HCT116 (cell line): ENCODE data around the gene BMP2K.

ENCODE experiments used
- ELF1 ChIP-seq: IDR thresholded peaks from 2 replicates; pipeline ENCODE4 v1.6.1; 2012; ENCODE audit warnings: low read depth, borderline replicate concordance
- EZH2 ChIP-seq: fragments of 200-600 bp; sonication (generic); IDR thresholded peaks from 2 replicates; pipeline ENCODE4 v1.6.1; 2017; ENCODE audit warnings: antibody characterized with exemption, mixed run types
- POLR2A ChIP-seq: IDR thresholded peaks from 2 replicates; pipeline ENCODE4 v1.7.0; 2011; ENCODE audit warnings: borderline replicate concordance; ENCODE audit not compliant: insufficient read depth, insufficient read length; ENCODE audit errors: extremely low read depth
- RAD21 ChIP-seq: IDR thresholded peaks from 2 replicates; pipeline ENCODE4 v1.6.1; 2012; ENCODE audit warnings: low read depth, mild to moderate bottlenecking
- YY1 ChIP-seq: IDR thresholded peaks from 2 replicates; pipeline ENCODE4 v1.6.1; 2011; ENCODE audit warnings: low read length, low read depth, moderate library complexity, mild to moderate bottlenecking; ENCODE audit not compliant: insufficient replicate concordance; ENCODE audit errors: extremely low read depth
- TF ChIP-seq, protein P1 (sequence below), 3 experiments: fragments of 200-600 bp in 1 of 3; sonication (generic) in 1 of 3; IDR thresholded peaks in 2 of 3; conservative IDR thresholded peaks in 1 of 3; 2 replicates each; pipeline ENCODE4 v1.5.1; 2012 to 2017; ENCODE audit warnings: low read depth in 2 of 3, low read length in 2 of 3, antibody characterized with exemption in 1 of 3, borderline replicate concordance in 1 of 3, control low read depth in 1 of 3, mild to moderate bottlenecking in 1 of 3, mixed read lengths in 1 of 3, mixed run types in 1 of 3, moderate library complexity in 1 of 3; ENCODE audit not compliant: insufficient read depth in 1 of 3
- TF ChIP-seq, protein P2 (sequence below): IDR thresholded peaks from 2 replicates; pipeline ENCODE4 v1.6.1; 2012

DNA sequence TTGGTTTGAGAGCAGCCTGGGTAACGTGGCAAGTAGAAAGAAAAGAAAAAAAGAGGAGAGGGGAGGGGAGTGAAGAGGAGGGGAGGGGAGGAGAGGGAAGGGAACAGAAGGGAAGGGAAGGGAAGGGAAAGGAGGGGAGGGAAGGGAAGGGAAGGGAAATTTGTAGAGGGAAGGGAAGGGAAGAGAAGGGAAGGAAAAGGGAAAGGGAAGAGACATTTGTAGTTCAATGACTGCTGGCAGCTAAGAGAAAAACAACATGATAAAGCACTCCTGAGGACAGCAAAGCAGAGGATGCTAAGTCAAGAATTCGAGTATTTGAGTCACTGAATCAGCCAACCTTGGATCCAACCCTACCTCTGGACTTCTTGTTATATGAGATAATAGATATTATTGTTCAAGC lies 38.2 kb upstream of the BMP2K start:
- TF ChIP-seq POLR2A (no peak), YY1 (no peak), EZH2 (no peak), ELF1 (no peak), RAD21 (no peak)
- TF ChIP-seq, protein P1, sequence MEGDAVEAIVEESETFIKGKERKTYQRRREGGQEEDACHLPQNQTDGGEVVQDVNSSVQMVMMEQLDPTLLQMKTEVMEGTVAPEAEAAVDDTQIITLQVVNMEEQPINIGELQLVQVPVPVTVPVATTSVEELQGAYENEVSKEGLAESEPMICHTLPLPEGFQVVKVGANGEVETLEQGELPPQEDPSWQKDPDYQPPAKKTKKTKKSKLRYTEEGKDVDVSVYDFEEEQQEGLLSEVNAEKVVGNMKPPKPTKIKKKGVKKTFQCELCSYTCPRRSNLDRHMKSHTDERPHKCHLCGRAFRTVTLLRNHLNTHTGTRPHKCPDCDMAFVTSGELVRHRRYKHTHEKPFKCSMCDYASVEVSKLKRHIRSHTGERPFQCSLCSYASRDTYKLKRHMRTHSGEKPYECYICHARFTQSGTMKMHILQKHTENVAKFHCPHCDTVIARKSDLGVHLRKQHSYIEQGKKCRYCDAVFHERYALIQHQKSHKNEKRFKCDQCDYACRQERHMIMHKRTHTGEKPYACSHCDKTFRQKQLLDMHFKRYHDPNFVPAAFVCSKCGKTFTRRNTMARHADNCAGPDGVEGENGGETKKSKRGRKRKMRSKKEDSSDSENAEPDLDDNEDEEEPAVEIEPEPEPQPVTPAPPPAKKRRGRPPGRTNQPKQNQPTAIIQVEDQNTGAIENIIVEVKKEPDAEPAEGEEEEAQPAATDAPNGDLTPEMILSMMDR (IDR thresholded peaks at IDR 0.05 in 2 of 3, conservative IDR thresholded peaks at IDR 0.05 in 1 of 3; ENCODE audit: borderline replicate concordance in 1 of 3, insufficient read depth in 1 of 3, low read depth in 2 of 3, low read length in 2 of 3) = no peak
- TF ChIP-seq, protein P2, sequence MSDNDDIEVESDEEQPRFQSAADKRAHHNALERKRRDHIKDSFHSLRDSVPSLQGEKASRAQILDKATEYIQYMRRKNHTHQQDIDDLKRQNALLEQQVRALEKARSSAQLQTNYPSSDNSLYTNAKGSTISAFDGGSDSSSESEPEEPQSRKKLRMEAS = no peak
